T47D (cell line): Measurements from ENCODE around the gene DENND1A.

ENCODE experiments used
- DNase-seq, 2 experiments: peaks; one replicate each; pipeline versions ENCODE4 v3.0.0 to v3.0.0-alpha.2; 2011 to 2012; ENCODE audit warnings: low read depth in 1 of 2, low spot score in 1 of 2
- JUND ChIP-seq: IDR thresholded peaks from 2 replicates; pipeline ENCODE4 v1.6.1; 2012; ENCODE audit warnings: low read depth
- in situ Hi-C: cut with HindIII; loops from 2 replicates; pipeline ENCODE4 v1.10.0; 2016; ENCODE audit warnings: low sequenced_read_pairs, low pct_unique_long_range_greater_than_20kb

DENND1A gene

GRCh38 chr9:123796618-123797484 is 133.1 kb downstream of the DENND1A start:
- in situ Hi-C loops, result no loop called here
- peak in 1 of 2 experiments; percentile 29 for DNase-seq
- TF ChIP-seq JUND, result 0 out of 2 replicates have a peak, but pooled peaks have one; percentile 4

GRCh38 chr9:123796094-123796493 is 133.8 kb downstream of the DENND1A start:
- 0 out of 2 replicates have a peak, but pooled peaks have one; percentile 22 for TF ChIP-seq JUND
- in situ Hi-C loops, result no loop called here
- no peak for DNase-seq

GRCh38 chr9:123795336-123795735 is 134.6 kb downstream of the DENND1A start:
- no peak for TF ChIP-seq JUND
- no peak for DNase-seq
- in situ Hi-C loops, result no loop called here

GRCh38 chr9:123792501-123792900 is 137.4 kb downstream of the DENND1A start:
- in situ Hi-C loops, result no loop called here
- no peak for DNase-seq
- TF ChIP-seq JUND, result no peak

GRCh38 chr9:123789554-123790292 is 140.2 kb downstream of the DENND1A start:
- no peak for TF ChIP-seq JUND
- no peak for DNase-seq
- in situ Hi-C loops, result no loop called here

GRCh38 chr9:123787416-123787815 is 142.5 kb downstream of the DENND1A start:
- in situ Hi-C loops, result no loop called here
- no peak for TF ChIP-seq JUND
- no peak for DNase-seq

GRCh38 chr9:123784518-123784917 is 145.4 kb downstream of the DENND1A start:
- no peak for TF ChIP-seq JUND
- in situ Hi-C loops, result no loop called here
- no peak for DNase-seq

GRCh38 chr9:123778232-123778902 is 151.6 kb downstream of the DENND1A start:
- TF ChIP-seq JUND, result no peak
- in situ Hi-C loops, result no loop called here
- DNase-seq, result no peak

- DNase-seq, result no peak
These were observed 153.0 kb downstream of the DENND1A start for GRCh38 chr9:123776708-123777537.

GRCh38 chr9:123775289-123776284 is 154.3 kb downstream of the DENND1A start:
- in situ Hi-C loops, result no loop called here
- no peak for DNase-seq
- TF ChIP-seq JUND, result no peak

More at GRCh38 chr9:123776708-123777537, 153.0 kb downstream of the DENND1A start:
- TF ChIP-seq JUND, result no peak
- in situ Hi-C loops, result no loop called here

- no peak for TF ChIP-seq JUND
- in situ Hi-C loops, result no loop called here
- DNase-seq, result no peak
These were observed 156.1 kb downstream of the DENND1A start for GRCh38 chr9:123773783-123774182.
